PFSK-1 (cell line): ENCODE measurements around the gene PISD.

Experiments
- FOXP2 ChIP-seq: optimal IDR thresholded peaks from 2 replicates; pipeline ENCODE3; 2011; ENCODE audit warnings: borderline replicate concordance, control low read depth, inconsistent platforms; ENCODE audit not compliant: insufficient read depth; ENCODE audit errors: extremely low read length, extremely low read depth
- POLR2AphosphoS5 ChIP-seq: IDR thresholded peaks from 2 replicates; pipeline ENCODE4 v1.6.1; 2012; ENCODE audit warnings: low read depth, mild to moderate bottlenecking, control low read depth, low read length, moderate library complexity
- SIN3A ChIP-seq: IDR thresholded peaks from 2 replicates; pipeline ENCODE4 v1.6.1; 2012; ENCODE audit warnings: mild to moderate bottlenecking, low read length, moderate library complexity, borderline replicate concordance; ENCODE audit not compliant: insufficient read depth
- TAF1 ChIP-seq: IDR thresholded peaks from 2 replicates; pipeline ENCODE4 v1.6.1; 2012; ENCODE audit warnings: low read length, control low read depth, borderline replicate concordance; ENCODE audit not compliant: insufficient read depth
- TF ChIP-seq, protein P1 (sequence below), 2 experiments: IDR thresholded peaks; 2 replicates each; pipeline versions ENCODE4 v1.6.1 to v1.8.0; 2011 to 2012; ENCODE audit warnings: low read depth in 2 of 2, low read length in 2 of 2, control low read depth in 1 of 2, inconsistent platforms in 1 of 2, mild to moderate bottlenecking in 1 of 2, moderate library complexity in 1 of 2; ENCODE audit not compliant: insufficient read depth in 1 of 2

Gene PISD

GRCh38 chr22:31631436-31631835 is 30.6 kb downstream of the PISD start:
- TF ChIP-seq, protein P1, sequence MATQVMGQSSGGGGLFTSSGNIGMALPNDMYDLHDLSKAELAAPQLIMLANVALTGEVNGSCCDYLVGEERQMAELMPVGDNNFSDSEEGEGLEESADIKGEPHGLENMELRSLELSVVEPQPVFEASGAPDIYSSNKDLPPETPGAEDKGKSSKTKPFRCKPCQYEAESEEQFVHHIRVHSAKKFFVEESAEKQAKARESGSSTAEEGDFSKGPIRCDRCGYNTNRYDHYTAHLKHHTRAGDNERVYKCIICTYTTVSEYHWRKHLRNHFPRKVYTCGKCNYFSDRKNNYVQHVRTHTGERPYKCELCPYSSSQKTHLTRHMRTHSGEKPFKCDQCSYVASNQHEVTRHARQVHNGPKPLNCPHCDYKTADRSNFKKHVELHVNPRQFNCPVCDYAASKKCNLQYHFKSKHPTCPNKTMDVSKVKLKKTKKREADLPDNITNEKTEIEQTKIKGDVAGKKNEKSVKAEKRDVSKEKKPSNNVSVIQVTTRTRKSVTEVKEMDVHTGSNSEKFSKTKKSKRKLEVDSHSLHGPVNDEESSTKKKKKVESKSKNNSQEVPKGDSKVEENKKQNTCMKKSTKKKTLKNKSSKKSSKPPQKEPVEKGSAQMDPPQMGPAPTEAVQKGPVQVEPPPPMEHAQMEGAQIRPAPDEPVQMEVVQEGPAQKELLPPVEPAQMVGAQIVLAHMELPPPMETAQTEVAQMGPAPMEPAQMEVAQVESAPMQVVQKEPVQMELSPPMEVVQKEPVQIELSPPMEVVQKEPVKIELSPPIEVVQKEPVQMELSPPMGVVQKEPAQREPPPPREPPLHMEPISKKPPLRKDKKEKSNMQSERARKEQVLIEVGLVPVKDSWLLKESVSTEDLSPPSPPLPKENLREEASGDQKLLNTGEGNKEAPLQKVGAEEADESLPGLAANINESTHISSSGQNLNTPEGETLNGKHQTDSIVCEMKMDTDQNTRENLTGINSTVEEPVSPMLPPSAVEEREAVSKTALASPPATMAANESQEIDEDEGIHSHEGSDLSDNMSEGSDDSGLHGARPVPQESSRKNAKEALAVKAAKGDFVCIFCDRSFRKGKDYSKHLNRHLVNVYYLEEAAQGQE (IDR thresholded peaks at IDR 0.05; ENCODE audit: insufficient read depth in 1 of 2, low read depth in 2 of 2, low read length in 2 of 2): no peak
- no peak for TF ChIP-seq TAF1
- no peak for TF ChIP-seq SIN3A
- no peak for TF ChIP-seq POLR2AphosphoS5
- no peak for TF ChIP-seq FOXP2

- peak; percentile 43; the same call in 1 of the 2 replicates for TF ChIP-seq POLR2AphosphoS5
- 0 out of 2 replicates have a peak, but pooled peaks have one; percentile 2 for TF ChIP-seq SIN3A
- TF ChIP-seq, protein P1 (IDR thresholded peaks at IDR 0.05; ENCODE audit: insufficient read depth in 1 of 2, low read depth in 2 of 2, low read length in 2 of 2): no peak
- TF ChIP-seq FOXP2: peak; percentile 54
- 0 out of 2 replicates have a peak, but pooled peaks have one; percentile 47 for TF ChIP-seq TAF1
Observed at GRCh38 chr22:31630331-31631329, 31.4 kb downstream of the PISD start.

DNA sequence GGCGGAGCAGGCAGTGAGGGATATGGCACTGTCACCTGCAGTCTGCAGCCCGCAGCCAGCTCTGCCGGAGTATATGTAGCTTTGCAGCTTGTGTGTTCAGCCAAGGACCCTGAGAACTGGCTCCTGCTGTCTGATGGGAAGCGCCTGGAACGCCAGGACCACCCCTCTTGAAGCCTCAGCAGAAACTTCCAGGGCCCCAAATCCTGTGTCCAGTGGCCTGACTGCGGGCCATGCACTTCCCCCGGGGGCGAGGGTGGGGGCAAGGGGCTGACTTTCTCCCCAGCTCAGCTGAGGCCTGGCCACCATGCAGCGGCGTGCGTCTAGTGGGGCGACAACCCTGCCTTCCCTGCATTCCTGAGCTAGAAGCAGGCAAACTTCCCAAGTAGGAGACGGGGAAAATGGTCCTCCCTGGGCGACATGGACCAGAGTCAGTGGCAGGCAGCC is 32.3 kb downstream of the PISD start:
- TF ChIP-seq POLR2AphosphoS5 (no peak), TAF1 (no peak), SIN3A (no peak), FOXP2 (no peak)
- TF ChIP-seq, protein P1 (IDR thresholded peaks at IDR 0.05; ENCODE audit: insufficient read depth in 1 of 2, low read depth in 2 of 2, low read length in 2 of 2): no peak

GRCh38 chr22:31628969-31629708 is 32.9 kb downstream of the PISD start:
- no peak for TF ChIP-seq SIN3A
- TF ChIP-seq, protein P1 (IDR thresholded peaks at IDR 0.05; ENCODE audit: insufficient read depth in 1 of 2, low read depth in 2 of 2, low read length in 2 of 2): no peak
- no peak for TF ChIP-seq TAF1
- no peak for TF ChIP-seq POLR2AphosphoS5
- TF ChIP-seq FOXP2: no peak
